Measurements from ENCODE around the gene LDB1.

The LDB1 gene

DNA sequence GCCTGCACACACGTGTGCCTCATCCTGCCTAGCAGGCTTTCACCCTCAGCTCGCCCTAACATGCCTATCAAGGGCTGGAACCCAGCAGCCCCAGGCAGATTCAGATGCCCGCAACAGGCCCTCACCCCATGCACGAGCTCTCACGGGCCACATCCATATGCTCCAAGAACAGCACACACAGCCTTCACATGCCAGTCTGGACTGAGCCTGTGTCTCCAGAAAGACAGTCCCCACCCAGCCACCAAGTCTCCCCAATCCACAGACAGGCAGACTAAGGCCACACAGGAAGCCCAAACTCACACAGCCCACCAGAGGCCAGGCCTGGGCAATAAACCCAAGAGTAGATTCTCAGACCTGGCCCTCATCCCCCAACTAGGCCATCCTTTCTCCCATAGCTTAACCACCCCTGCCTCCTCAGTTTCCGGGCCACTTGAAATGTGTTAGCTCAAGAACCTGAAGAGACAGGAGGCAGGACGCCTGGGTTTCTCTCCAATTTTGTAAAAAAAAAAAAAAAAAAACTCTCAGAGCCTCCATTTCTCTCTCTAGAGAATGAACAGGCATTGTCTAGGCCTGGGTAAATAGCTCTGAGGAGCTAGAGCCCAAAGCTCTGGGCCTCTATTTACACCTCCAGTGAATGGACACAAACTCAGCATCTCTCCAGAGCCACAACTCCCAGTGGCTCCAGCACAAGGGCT lies 6.8 kb downstream of the LDB1 start:
- peak; percentile 96 for DNase-seq (ENCODE audit: low read depth)
- peak overlapping the region; percentile 92 for H3K4me3 ChIP-seq (ENCODE audit: low read length)
- TF ChIP-seq, protein P1, sequence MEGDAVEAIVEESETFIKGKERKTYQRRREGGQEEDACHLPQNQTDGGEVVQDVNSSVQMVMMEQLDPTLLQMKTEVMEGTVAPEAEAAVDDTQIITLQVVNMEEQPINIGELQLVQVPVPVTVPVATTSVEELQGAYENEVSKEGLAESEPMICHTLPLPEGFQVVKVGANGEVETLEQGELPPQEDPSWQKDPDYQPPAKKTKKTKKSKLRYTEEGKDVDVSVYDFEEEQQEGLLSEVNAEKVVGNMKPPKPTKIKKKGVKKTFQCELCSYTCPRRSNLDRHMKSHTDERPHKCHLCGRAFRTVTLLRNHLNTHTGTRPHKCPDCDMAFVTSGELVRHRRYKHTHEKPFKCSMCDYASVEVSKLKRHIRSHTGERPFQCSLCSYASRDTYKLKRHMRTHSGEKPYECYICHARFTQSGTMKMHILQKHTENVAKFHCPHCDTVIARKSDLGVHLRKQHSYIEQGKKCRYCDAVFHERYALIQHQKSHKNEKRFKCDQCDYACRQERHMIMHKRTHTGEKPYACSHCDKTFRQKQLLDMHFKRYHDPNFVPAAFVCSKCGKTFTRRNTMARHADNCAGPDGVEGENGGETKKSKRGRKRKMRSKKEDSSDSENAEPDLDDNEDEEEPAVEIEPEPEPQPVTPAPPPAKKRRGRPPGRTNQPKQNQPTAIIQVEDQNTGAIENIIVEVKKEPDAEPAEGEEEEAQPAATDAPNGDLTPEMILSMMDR (IDR thresholded peaks at IDR 0.05; ENCODE audit: insufficient read depth, low read depth, low read length, missing control alignments), result no peak

DNA sequence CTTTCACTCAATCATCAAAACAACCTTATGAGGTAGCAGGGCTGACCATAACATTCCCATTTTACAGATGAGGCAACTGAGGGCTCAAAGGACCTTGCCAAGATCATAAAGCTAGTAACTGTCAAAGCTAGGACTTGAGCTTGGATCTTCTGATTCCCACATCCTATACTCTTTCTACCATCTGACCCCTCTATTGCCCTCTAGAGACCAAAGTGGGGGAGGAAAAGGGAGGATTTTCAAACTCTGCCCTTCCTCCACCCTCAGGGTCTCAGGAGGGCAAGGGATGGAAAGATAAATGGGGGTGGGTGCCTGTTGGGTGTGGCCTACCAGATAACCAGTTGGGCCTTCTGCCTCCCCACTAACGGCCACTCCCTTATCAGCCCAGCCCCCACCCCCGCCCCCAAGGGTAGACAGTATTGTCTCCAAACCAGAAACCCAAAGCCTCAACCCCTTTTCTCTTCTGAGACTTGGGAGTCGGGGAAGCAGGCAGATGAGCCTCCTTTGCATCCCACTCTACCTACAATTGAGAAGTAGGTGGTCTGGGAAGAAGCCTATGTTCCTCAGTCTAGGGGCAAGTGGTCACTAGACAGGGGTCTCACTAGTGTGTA lies 7.9 kb downstream of the LDB1 start:
- peak overlapping the region; percentile 92 for H3K4me3 ChIP-seq (ENCODE audit: low read length)
- TF ChIP-seq, protein P1 (IDR thresholded peaks at IDR 0.05; ENCODE audit: insufficient read depth, low read depth, low read length, missing control alignments), result peak; percentile 21
- DNase-seq (ENCODE audit: low read depth), result no peak

DNA sequence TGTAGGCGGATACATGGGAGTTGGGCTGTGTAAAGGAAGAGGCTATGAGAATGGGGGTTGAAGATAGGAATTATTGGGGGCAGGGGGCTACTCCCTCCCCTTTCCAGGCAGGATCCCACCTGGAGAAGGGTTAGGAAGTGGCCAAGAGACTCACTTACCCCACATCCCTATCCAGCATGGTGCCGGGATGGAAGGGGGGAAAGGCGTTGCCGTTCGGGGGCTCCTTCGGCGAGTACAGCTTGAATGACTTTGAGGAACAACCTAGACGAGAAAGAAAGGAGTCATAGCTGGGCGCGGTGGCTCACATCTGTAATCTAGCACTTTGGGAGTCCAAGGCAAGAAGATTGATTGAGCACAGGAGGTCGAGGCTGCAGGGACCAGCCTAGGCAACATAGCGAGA lies 8.9 kb downstream of the LDB1 start:
- TF ChIP-seq, protein P1 (IDR thresholded peaks at IDR 0.05; ENCODE audit: insufficient read depth, low read depth, low read length, missing control alignments), result no peak
- H3K4me3 ChIP-seq (ENCODE audit: low read length), result no peak overlapping the region
- no peak for DNase-seq (ENCODE audit: low read depth)

DNA sequence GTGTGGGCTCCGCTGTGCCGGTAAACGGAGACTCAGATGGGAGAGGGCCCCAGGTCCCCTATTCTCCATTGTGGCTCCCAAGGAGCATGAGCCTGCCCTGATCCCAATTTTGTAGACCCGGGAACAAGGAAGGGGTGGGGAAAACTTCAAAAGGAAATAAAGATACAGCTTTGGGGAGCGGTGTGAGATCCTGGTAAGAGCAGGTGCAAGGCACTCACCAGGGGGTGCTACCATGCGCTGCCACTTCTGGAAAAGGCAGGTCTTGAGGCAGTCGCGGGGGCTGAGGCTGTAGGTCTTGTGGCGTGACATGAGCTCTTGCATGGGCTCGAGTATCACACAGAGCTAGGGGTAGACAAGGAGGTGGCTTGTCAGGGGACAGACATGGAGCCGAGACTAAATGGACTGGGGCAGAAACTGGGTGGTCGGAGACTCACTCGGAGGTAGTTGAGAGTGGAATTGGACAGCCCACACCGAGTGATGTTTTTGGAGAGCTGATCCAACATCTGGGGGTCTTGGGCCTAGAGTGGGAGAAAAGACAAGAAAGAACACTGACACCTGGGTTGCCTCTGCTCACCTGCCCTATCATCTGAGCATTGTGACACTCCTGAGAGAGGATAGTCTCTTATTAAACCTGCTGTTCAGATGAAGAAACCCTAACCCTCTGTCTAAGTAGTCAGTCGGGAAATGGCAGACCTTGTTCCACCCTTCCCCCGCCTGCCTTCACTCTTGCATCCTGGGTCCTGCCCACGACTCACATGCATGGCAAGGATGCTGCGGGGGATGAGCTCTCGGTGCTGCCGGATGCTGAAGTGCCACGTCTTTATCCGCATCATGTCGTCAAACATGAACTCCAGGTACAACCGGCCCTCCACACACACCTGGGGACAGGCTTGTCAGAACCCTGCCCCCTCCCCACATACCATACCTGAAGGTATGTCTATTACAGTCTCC lies 10.7 kb downstream of the LDB1 start:
- TF ChIP-seq, protein P1 (IDR thresholded peaks at IDR 0.05; ENCODE audit: insufficient read depth, low read depth, low read length, missing control alignments), result no peak
- no peak overlapping the region for H3K4me3 ChIP-seq (ENCODE audit: low read length)
- no peak for DNase-seq (ENCODE audit: low read depth)

DNA sequence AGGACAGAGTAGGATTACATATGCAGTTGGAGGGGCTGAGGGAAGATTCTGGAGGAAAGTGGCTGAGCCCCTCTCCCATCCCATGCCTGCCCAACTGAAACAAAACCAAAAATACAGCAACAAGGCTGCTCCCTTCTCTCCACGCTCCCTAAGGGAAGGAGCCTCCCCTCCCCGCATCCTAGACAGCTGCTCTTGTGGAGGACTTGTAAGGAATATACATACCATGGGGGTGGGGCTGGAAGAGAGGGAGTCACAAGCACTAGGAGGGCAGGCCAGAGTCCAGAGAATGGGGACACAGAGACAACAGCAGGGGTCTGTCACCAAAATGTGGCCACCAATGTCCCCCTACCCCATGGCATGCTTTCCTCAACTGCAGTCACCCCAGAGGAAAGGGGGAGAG lies 13.2 kb downstream of the LDB1 start:
- H3K4me3 ChIP-seq (ENCODE audit: low read length), result no peak overlapping the region
- TF ChIP-seq, protein P1 (IDR thresholded peaks at IDR 0.05; ENCODE audit: insufficient read depth, low read depth, low read length, missing control alignments), result no peak
- DNase-seq (ENCODE audit: low read depth), result no peak

DNA sequence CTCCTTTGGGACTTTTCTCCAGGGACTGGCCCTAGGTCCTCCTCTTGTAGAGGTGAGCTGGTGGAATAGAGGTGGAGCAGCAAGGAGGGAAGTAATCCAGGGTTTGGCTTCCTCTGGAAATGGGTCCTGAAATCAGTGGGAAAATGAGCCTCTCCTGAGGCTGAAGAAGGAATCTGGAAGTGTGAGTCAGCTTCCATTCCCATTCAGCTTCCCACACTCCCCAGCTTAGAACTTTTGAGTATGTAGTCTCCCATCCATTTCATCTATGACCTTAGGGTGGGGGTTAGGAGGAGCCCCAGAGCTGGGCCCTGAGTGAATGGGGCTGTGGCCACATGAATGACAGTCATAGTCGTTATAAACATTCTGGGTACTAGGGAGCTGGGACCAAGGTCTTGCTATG lies 17.7 kb downstream of the LDB1 start:
- TF ChIP-seq, protein P1 (IDR thresholded peaks at IDR 0.05; ENCODE audit: insufficient read depth, low read depth, low read length, missing control alignments), result no peak
- no peak for DNase-seq (ENCODE audit: low read depth)
- H3K4me3 ChIP-seq (ENCODE audit: low read length), result no peak overlapping the region

Data from epithelial cell of esophagus (primary cell).